ENCODE measurements around the gene ESR1.
"Not testable (repeated sequence)": the region's sequence is repeated elsewhere in the genome, so short reads cannot be mapped to it uniquely, and the experiment has no call there.

Gene ESR1

GRCh38 chr6:151813858-151814257 lies 6.4 kb downstream of the ESR1 start:
- DNase-seq (ENCODE audit: low read depth): no peak

DNA sequence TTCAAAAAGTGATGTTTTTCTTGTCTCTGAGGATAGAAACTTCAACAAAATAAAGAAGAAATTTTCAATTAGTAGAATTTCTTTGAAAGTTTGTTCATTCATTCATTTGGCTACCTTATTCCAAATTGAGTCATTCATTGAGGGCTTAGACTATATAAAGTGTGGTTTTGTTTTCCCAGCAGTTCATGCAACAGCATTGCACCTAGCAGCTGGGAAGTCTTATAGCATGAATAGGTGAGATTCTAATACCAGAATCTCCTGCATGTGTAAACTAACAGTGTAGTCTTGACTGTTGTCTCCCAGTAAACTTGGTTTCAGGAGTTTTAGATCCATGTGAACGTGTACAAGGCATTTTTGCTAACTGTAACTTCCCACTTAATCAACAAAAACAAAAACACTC lies 7.1 kb downstream of the ESR1 start:
- no peak for DNase-seq (ENCODE audit: low read depth)

GRCh38 chr6:151822252-151823111 lies 15.0 kb downstream of the ESR1 start:
- DNase-seq (ENCODE audit: low read depth): no peak

GRCh38 chr6:151826517-151827142 lies 19.1 kb downstream of the ESR1 start:
- no peak for DNase-seq (ENCODE audit: low read depth)

DNA sequence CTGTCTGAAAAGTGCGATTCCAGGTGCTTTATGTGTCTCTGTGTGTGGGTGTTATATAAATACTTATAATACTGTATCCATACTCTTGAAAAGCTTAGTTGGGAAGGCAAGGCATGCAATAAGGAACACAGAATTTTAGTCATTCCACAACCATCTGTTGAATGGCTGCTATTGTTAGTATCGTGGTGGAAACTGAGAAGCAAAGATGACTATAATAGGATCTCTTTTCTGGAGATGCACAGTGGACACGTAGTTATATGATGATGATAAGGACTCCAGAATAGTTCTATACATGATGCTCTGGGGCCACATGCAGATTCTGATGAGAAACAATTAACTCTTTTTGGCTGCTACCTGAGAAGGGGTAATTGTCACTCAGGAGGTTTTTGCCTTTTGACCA lies 25.2 kb downstream of the ESR1 start:
- DNase-seq (ENCODE audit: low read depth): no peak

- DNase-seq (ENCODE audit: low read depth): no peak
Measured at GRCh38 chr6:151835396-151835795, 27.9 kb downstream of the ESR1 start.

DNA sequence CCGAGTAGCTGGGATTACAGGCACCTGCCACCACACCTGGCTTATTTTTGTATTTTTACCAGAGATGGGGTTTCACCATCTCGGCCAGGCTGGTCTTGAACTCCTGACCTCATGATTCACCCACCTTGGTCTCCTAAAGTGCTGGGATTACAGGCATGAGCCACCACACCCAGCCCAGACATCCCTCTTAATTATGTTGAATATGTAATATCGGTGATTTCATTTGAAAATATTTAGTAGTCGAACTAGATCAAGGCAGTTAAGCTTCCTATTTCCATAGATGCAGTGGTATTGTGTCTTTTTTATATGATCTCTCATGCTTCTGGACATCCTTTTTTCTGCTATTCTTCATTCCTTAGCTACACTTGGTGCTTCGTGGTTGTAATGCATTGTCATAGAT lies 29.7 kb downstream of the ESR1 start:
- DNase-seq (ENCODE audit: low read depth): no peak

GRCh38 chr6:151842816-151843215 lies 35.3 kb downstream of the ESR1 start:
- no peak for DNase-seq (ENCODE audit: low read depth)

DNA sequence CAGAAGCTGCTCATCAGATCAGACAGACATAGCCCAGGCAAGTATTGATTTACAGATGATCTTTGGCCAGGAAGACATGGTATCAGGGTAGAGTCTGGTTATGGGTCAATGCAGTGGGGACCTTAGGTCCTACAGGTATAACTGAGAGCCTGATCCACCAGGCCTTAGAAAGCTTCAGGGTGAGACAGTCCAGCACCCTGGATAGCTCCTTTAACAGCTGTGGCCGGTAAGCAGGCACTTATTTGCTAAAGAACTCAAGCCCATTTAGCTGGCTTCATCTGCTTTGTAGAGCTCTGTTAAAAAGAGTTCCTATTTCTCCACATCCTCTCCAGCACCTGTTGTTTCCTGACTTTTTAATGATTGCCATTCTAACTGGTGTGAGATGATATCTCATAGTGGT lies 39.6 kb downstream of the ESR1 start:
- no peak for DNase-seq (ENCODE audit: low read depth)

- no peak for DNase-seq (ENCODE audit: low read depth)
Measured at GRCh38 chr6:151850479-151851003, 43.1 kb downstream of the ESR1 start.

DNA sequence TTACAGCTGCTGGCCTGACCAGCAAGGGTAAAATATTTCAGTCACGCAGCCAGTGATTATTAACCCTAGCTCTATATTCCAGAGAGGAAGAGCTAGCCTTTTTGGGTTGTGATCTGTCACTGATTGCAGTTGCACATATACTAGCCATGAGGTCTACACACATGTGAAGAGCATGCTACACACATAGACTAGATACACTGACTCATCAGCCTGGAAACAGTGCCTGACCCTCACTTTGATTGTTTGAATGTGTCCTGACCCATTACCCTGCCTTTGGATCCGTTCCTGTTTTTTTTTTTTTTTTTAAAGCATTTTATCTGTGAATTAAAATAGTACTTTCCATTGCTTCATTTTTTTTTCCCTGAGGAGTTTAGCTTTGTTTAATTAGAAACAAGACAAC lies 50.8 kb downstream of the ESR1 start:
- no peak for DNase-seq (ENCODE audit: low read depth)

DNA sequence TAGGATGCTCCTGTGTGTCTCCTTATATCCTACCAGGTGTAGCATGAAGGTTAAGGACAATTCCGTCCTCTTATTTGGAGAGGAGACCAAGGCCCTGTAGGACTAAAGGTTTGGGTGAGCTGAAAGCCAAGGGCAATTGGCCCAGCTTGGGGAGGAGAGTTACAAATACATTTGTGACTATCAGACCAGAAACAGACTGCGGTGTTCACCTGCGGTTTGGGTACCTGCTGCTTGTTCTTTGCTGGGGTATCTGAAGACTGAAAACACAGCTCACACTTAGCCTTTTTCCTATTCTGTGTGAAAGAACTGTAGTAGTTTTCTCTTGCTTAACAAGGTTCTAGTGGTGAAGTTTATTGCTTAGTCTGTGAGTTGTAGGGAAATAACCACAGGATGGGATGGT lies 55.0 kb downstream of the ESR1 start:
- no peak for DNase-seq (ENCODE audit: low read depth)

- not testable (repeated sequence) for DNase-seq (ENCODE audit: low read depth)
Measured at GRCh38 chr6:151867361-151867869, 59.9 kb downstream of the ESR1 start.

DNA sequence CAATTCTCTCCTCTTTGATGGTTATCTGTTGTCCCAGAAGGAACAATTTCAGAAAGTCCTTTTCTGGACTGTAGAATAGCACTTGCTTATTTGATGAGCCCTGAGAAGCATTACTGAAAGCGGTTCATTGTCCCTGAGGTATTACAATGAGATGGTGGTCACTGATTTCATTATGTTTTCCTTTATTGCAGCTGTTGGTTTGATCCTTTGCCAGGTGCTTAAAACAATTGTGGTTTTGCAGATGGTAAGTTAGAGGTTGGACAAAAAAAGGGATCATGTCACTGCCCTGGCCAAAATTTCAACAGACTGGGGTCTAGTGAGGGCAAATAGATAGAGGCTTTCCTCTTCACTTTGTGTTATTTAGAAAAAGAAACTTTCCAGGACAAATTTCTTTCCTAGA lies 61.9 kb downstream of the ESR1 start:
- no peak for DNase-seq (ENCODE audit: low read depth)

GRCh38 chr6:151869787-151870186 lies 62.3 kb downstream of the ESR1 start:
- no peak for DNase-seq (ENCODE audit: low read depth)

GRCh38 chr6:151870375-151870774 lies 62.9 kb downstream of the ESR1 start:
- no peak for DNase-seq (ENCODE audit: low read depth)

- no peak for DNase-seq (ENCODE audit: low read depth)
Measured at GRCh38 chr6:151875524-151875923, 68.0 kb downstream of the ESR1 start.

GRCh38 chr6:151876122-151876521 lies 68.6 kb downstream of the ESR1 start:
- no peak for DNase-seq (ENCODE audit: low read depth)

DNA sequence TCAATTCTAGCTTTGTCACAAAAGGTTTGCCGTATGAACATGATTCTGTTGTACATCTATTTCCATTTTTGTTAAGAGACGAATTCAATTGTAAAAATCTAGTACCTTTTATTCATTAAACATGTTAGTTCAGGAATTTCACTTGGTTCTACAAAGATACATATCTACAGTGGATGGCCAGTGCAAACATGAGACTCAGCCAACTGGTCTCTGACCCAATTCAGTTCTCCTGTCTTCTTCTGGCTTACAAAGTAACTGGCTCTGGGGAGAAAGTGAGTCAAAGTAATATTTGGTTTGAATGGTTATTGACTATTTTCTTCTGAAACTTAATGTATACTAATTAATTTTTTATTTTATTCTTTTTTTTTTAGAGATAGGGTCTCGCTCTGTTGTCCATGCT lies 70.0 kb downstream of the ESR1 start:
- DNase-seq (ENCODE audit: low read depth): no peak

- no peak for DNase-seq (ENCODE audit: low read depth)
Measured at GRCh38 chr6:151881231-151881630, 73.7 kb downstream of the ESR1 start.

DNA sequence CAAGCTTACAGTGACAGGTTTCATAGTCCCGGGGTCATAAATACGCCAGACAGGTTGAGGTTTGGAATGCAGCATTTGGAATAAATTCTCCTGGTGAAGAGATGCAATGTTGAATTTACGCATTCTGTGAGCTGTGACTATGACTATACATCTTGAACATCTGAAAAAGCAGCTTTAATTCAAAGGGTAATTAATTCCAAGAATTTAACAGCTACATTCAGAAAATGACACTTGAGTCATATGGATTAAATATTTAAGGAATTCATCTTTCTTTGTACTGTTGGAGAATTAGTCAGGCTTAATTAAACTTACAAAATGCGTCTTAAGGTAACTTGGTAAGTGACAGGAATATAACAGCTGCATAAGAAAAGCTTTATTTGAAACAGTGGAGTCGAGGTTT lies 74.7 kb downstream of the ESR1 start:
- no peak for DNase-seq (ENCODE audit: low read depth)

DNA sequence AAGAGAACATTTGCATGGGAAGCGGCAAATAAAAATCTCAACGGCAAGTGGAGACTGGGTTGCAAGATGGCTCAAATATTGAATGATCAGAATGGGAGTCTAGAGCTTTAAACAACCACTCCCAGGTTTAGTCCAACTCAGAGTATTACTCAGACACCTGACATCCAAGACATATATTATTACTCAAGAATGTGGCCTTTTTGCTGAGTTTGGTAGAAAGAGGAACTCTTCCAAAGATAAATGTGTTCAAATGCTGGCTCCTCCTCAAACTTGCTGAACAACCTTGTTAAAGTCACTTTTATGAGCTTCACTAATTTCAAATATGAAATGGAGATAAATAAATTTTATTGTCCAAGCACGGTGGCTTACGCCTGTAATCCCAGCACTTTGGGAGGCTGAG lies 77.8 kb downstream of the ESR1 start:
- DNase-seq (ENCODE audit: low read depth): no peak

GRCh38 chr6:151891524-151891923 lies 84.0 kb downstream of the ESR1 start:
- DNase-seq (ENCODE audit: low read depth): no peak

Measured in stimulated activated CD8-positive, alpha-beta memory T cell treated with anti-CD3 and anti-CD28 coated beads, Interleukin-4, amount 100 ng/mL, for 24 hours (primary cell).